ENCODE measurements around the gene MTHFD1L. TPM values are rescaled to one million over a fixed set of nuclear protein-coding genes. Genes with fewer than 3 reads are reported as not detected.

Gene MTHFD1L
- total and polyA plus RNA-seq, 9 of the 15 experiments (the other 6 are each of a cell fraction or from before 2014, with no cell fraction given) = 20.9 to 128 (median 61.0) TPM

DNA sequence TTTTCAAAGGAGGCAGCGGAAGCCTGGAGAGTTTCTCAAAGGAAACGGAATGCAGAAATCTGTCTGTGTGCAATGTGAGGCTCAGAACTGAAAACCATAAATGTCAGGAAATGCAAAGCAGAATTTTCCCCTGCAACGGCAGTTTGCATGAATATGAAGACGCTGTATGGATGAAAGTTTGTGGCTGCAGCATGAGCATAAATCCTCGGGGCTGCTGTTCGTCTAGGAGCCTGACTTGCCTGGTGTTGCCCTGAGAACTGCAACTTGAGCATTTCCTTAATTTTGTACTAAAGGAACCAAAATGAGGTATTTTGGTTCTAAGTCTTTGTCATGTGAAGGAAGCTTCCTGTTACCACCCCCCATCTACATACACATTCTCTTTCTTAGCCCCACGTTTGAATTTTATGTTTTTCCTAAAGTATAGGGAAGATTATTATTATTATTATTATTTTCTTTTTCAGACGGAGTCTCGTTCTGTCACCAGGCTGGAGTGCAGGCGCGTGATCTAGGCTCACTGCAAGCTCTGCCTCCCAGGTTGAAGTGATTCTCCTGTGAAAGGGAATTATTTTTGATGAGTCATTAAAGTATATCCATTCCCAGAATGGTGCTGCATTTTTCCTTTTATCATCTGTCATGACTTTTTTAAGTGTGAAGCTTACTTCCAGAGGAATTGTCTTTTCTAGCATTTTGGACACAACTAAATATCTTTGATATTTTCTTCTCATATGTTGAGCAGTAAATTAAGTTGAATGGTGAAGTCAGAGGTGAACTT is 33.1 kb downstream of the MTHFD1L start:
- H3K27me3 ChIP-seq (ENCODE audit: control insufficient read depth in 2 of 2, insufficient read depth in 2 of 2, low read length in 2 of 2) = no peaks in the 10 kb centered on the region
- 73% methylated on average over 11 of the region's 11 CpGs for WGBS (ENCODE audit: insufficient coverage, low coverage, missing lambda C conversion rate)
- no peaks in the 10 kb centered on the region; the same call in 1 of the 2 replicates for H4K20me1 ChIP-seq (replicated peaks; ENCODE audit: control insufficient read depth, insufficient read depth, low read length)
- ChIA-PET POLR2A (interaction anchor here (1.1 to 1.4 kb wide), 2 partner anchors 23 to 34 kb away, joined by 3 read pairs; no protein-coding TSS in a partner anchor), CTCF (ENCODE audit: low intra/inter-chr PET ratio) (no interaction called here)
- H3K79me2 ChIP-seq (ENCODE audit: control insufficient read depth, insufficient read depth, low read length) = no peaks in the 10 kb centered on the region
- FAIRE-seq (no peak), ATAC-seq (no peak), DNase-seq (ENCODE audit: extremely low read depth in 1 of 4, low spot score in 3 of 4) (no peak)
- no peak overlapping the region for H2AFZ ChIP-seq (ENCODE audit: low read depth, low read length)
- no peaks in the 10 kb centered on the region for H3K9me3 ChIP-seq (replicated peaks; ENCODE audit: control insufficient read depth, insufficient read depth, low read depth, low read length)
- BruUV-seq (replicated peaks) = no TSS peak
- H3K9ac ChIP-seq (ENCODE audit: insufficient read depth in 1 of 2, low read depth in 2 of 2, low read length in 2 of 2) = no peak overlapping the region; a peak in 1 of 4 replicates
- intact Hi-C loops (cut with micrococcal nuclease) = no loop called here
- H3K36me3 ChIP-seq (ENCODE audit: control insufficient read depth, insufficient read depth, low read length) = peaks cover 53% of the 10 kb centered on the region
- H3K4me3 ChIP-seq = no peak overlapping the region
- no peak overlapping the region for H3K27ac ChIP-seq (ENCODE audit: extremely low read depth, low read depth, low read length)
- peaks cover 4% of the 10 kb centered on the region for H3K9me1 ChIP-seq (ENCODE audit: control insufficient read depth, insufficient read depth, low read length)
- in situ Hi-C loops (cut with MboI) = no loop called here
- H3K4me1 ChIP-seq (replicated peaks in 1 of 2; ENCODE audit: control insufficient read depth in 2 of 2, insufficient read depth in 2 of 2, low read length in 2 of 2) = peaks cover 8 to 19% of the 10 kb centered on the region in 2 experiments; a peak in 3 of 5 replicates
- no peak overlapping the region for H3K4me2 ChIP-seq (ENCODE audit: insufficient read depth, low read length)
- TF ChIP-seq, protein P1, sequence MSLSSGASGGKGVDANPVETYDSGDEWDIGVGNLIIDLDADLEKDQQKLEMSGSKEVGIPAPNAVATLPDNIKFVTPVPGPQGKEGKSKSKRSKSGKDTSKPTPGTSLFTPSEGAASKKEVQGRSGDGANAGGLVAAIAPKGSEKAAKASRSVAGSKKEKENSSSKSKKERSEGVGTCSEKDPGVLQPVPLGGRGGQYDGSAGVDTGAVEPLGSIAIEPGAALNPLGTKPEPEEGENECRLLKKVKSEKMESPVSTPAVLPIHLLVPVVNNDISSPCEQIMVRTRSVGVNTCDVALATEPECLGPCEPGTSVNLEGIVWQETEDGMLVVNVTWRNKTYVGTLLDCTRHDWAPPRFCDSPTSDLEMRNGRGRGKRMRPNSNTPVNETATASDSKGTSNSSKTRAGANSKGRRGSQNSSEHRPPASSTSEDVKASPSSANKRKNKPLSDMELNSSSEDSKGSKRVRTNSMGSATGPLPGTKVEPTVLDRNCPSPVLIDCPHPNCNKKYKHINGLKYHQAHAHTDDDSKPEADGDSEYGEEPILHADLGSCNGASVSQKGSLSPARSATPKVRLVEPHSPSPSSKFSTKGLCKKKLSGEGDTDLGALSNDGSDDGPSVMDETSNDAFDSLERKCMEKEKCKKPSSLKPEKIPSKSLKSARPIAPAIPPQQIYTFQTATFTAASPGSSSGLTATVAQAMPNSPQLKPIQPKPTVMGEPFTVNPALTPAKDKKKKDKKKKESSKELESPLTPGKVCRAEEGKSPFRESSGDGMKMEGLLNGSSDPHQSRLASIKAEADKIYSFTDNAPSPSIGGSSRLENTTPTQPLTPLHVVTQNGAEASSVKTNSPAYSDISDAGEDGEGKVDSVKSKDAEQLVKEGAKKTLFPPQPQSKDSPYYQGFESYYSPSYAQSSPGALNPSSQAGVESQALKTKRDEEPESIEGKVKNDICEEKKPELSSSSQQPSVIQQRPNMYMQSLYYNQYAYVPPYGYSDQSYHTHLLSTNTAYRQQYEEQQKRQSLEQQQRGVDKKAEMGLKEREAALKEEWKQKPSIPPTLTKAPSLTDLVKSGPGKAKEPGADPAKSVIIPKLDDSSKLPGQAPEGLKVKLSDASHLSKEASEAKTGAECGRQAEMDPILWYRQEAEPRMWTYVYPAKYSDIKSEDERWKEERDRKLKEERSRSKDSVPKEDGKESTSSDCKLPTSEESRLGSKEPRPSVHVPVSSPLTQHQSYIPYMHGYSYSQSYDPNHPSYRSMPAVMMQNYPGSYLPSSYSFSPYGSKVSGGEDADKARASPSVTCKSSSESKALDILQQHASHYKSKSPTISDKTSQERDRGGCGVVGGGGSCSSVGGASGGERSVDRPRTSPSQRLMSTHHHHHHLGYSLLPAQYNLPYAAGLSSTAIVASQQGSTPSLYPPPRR (CRISPR knock-in tag; IDR thresholded peaks at IDR 0.05; ENCODE audit: borderline replicate concordance) = no peak
- no peak for TF ChIP-seq ZNF121 (CRISPR knock-in tag; conservative IDR thresholded peaks at IDR 0.05)
- peak; percentile 90 for TF ChIP-seq MAFG (tag; conservative IDR thresholded peaks at IDR 0.05)
- 0 out of 2 replicates have a peak, but pooled peaks have one; percentile 11 for TF ChIP-seq DPF2 (IDR thresholded peaks at IDR 0.05)
- TF ChIP-seq, protein P2, sequence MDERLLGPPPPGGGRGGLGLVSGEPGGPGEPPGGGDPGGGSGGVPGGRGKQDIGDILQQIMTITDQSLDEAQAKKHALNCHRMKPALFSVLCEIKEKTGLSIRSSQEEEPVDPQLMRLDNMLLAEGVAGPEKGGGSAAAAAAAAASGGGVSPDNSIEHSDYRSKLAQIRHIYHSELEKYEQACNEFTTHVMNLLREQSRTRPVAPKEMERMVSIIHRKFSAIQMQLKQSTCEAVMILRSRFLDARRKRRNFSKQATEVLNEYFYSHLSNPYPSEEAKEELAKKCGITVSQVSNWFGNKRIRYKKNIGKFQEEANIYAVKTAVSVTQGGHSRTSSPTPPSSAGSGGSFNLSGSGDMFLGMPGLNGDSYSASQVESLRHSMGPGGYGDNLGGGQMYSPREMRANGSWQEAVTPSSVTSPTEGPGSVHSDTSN (CRISPR knock-in tag; IDR thresholded peaks at IDR 0.05; ENCODE audit: low read depth) = no peak
- TF ChIP-seq, protein P2 (tag; conservative IDR thresholded peaks at IDR 0.05; ENCODE audit: low read depth) = 0 out of 2 replicates have a peak, but pooled peaks have one; percentile 14
- TF ChIP-seq ZNF316 (IDR thresholded peaks at IDR 0.05) = peak; percentile 93
- no peak for TF ChIP-seq NBN (IDR thresholded peaks at IDR 0.05; ENCODE audit: low read depth)
- no peak for TF ChIP-seq RBM14 (IDR thresholded peaks at IDR 0.05; ENCODE audit: borderline replicate concordance, insufficient read depth, low read depth, low read length)
- TF ChIP-seq TEAD4 (IDR thresholded peaks at IDR 0.05; ENCODE audit: low read length) = no peak
- TF ChIP-seq TEAD4 (CRISPR knock-in tag; IDR thresholded peaks at IDR 0.05; ENCODE audit: borderline replicate concordance) = no peak
- TF ChIP-seq ZNF696 (CRISPR knock-in tag; conservative IDR thresholded peaks at IDR 0.05) = no peak
- TF ChIP-seq, protein P3, sequence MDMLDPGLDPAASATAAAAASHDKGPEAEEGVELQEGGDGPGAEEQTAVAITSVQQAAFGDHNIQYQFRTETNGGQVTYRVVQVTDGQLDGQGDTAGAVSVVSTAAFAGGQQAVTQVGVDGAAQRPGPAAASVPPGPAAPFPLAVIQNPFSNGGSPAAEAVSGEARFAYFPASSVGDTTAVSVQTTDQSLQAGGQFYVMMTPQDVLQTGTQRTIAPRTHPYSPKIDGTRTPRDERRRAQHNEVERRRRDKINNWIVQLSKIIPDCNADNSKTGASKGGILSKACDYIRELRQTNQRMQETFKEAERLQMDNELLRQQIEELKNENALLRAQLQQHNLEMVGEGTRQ (CRISPR knock-in tag; IDR thresholded peaks at IDR 0.05) = no peak

All from K562 (cell line).